K562 (cell line): Measurements from ENCODE around the gene TMEM117. TPM values are rescaled to one million over a fixed set of nuclear protein-coding genes. Genes with fewer than 3 reads are reported as not detected.

Source experiments
- ATAC-seq: fragments of 200-7000 bp; cut with Tn5 transposase; 3 replicates; pipeline ENCODE4 v1.9.1; 2020; ENCODE audit warnings: moderate library complexity
- BruUV-seq: library from RNA; stranded (reverse); fragments of 400-500 nt; replicated peaks from 2 replicates; lab custom pipeline; 2021; lab: Mats Ljungman, UMichigan
- CTCF ChIA-PET: fragments of 300-600 bp; formaldehyde crosslinking; extraction: SDS; loops from one replicate; lab custom pipeline; 2021; ENCODE audit warnings: low intra/inter-chr PET ratio; lab: Yijun Ruan, JAX
- POLR2A ChIA-PET: fragments of 300-600, 350-650 bp; sonication (Branson Sonifier 250); formaldehyde crosslinking; extraction: SDS; loops from one replicate; lab custom pipeline; 2021; ENCODE audit warnings: antibody characterized with exemption, inconsistent platforms; lab: Yijun Ruan, JAX
- DNase-seq, 4 experiments: peaks; one replicate each; pipeline versions ENCODE4 v3.0.0 to v3.0.0-alpha.2; 2011 to 2018; ENCODE audit warnings: low spot score in 3 of 4, mixed read lengths in 3 of 4; ENCODE audit errors: extremely low read depth in 1 of 4
- FAIRE-seq: peaks from 2 replicates; lab custom pipeline; 2011; peaks lifted over from hg19 to GRCh38; lab: Jason Lieb, UNC
- H2AFZ ChIP-seq: 2 replicates; pipeline ENCODE4 v1.6.0; 2011; ENCODE audit warnings: low read depth, low read length, control low read depth, inconsistent platforms
- H3K27ac ChIP-seq: fragments of 200-600 bp; 3 replicates; pipeline ENCODE4 v1.8.0; 2011; ENCODE audit warnings: low read depth, mild to moderate bottlenecking, control low read depth, inconsistent platforms, low read length, moderate library complexity, mixed read lengths; ENCODE audit errors: extremely low read depth
- H3K27me3 ChIP-seq, 2 experiments: fragments of 300-600 bp in 1 of 2; 2 replicates in 1 of 2; 3 replicates in 1 of 2; pipeline versions ENCODE4 v1.6.0 to v1.8.0; 2011; ENCODE audit warnings: inconsistent platforms in 2 of 2, low read length in 2 of 2, mild to moderate bottlenecking in 1 of 2, mixed read lengths in 1 of 2, moderate library complexity in 1 of 2; ENCODE audit not compliant: control insufficient read depth in 2 of 2, insufficient read depth in 2 of 2
- H3K36me3 ChIP-seq: fragments of 300-600 bp; 3 replicates; pipeline ENCODE4 v1.8.0; 2011; ENCODE audit warnings: mild to moderate bottlenecking, low read length, inconsistent platforms; ENCODE audit not compliant: control insufficient read depth, insufficient read depth
- H3K4me1 ChIP-seq, 2 experiments: fragments of 200-600 bp in 1 of 2; replicated peaks in 1 of 2; 2 replicates in 1 of 2; 3 replicates in 1 of 2; pipeline versions ENCODE4 v1.5.1 to v1.8.0; 2011; ENCODE audit warnings: inconsistent platforms in 2 of 2, low read length in 2 of 2, mild to moderate bottlenecking in 1 of 2, mixed read lengths in 1 of 2, moderate library complexity in 1 of 2; ENCODE audit not compliant: control insufficient read depth in 2 of 2, insufficient read depth in 2 of 2
- H3K4me2 ChIP-seq: 2 replicates; pipeline ENCODE4 v1.6.1; 2011; ENCODE audit warnings: low read length, control low read depth, inconsistent platforms, mixed read lengths; ENCODE audit not compliant: insufficient read depth
- H3K4me3 ChIP-seq: fragments of 200-600 bp; sonication (generic), shearing (Covaris generic); 2 replicates; pipeline ENCODE4 v1.5.1; 2016; ENCODE audit warnings: control low read depth, inconsistent platforms
- H3K79me2 ChIP-seq: fragments of 200-600 bp; 3 replicates; pipeline ENCODE4 v1.8.0; 2011; ENCODE audit warnings: low read length, inconsistent platforms; ENCODE audit not compliant: control insufficient read depth, insufficient read depth
- H3K9ac ChIP-seq, 2 experiments: 2 replicates each; pipeline versions ENCODE4 v1.6.0 to v1.6.1; 2011; ENCODE audit warnings: low read depth in 2 of 2, low read length in 2 of 2, control low read depth in 1 of 2, inconsistent platforms in 1 of 2, mild to moderate bottlenecking in 1 of 2, mixed read lengths in 1 of 2; ENCODE audit not compliant: insufficient read depth in 1 of 2
- H3K9me1 ChIP-seq: one replicate; pipeline ENCODE4 v1.6.0; 2011; ENCODE audit warnings: inconsistent platforms, mild to moderate bottlenecking, low read length, moderate library complexity; ENCODE audit not compliant: control insufficient read depth, insufficient read depth
- H3K9me3 ChIP-seq: replicated peaks from 2 replicates; pipeline ENCODE4 v1.5.1; 2011; ENCODE audit warnings: low read depth, low read length, inconsistent platforms; ENCODE audit not compliant: control insufficient read depth, insufficient read depth
- H4K20me1 ChIP-seq: replicated peaks from 2 replicates; pipeline ENCODE4 v1.6.1; 2011; ENCODE audit warnings: low read length, inconsistent platforms, mixed read lengths; ENCODE audit not compliant: control insufficient read depth, insufficient read depth
- BRD4 ChIP-seq: fragments of 200-600 bp; sonication (generic); IDR thresholded peaks from 2 replicates; pipeline ENCODE4 v1.6.1; 2017; ENCODE audit warnings: inconsistent platforms
- FOXK2 ChIP-seq, 2 experiments: fragments of 450-650 bp; IDR thresholded peaks in 1 of 2; conservative IDR thresholded peaks in 1 of 2; 2 replicates each; pipeline ENCODE4 v1.6.1; 2016; ENCODE audit warnings: low read depth in 2 of 2, mild to moderate bottlenecking in 1 of 2
- HDAC8 ChIP-seq: fragments of 450-650 bp; IDR thresholded peaks from 2 replicates; pipeline ENCODE4 v1.6.1; 2016; ENCODE audit warnings: mild to moderate bottlenecking, missing genetic modification characterization, moderate library complexity, missing compliant biosample characterization
- KDM4B ChIP-seq, 2 experiments: fragments of 450-650 bp in 1 of 2; sonication (generic) in 1 of 2; IDR thresholded peaks; 2 replicates each; pipeline ENCODE4 v1.6.1; 2016 to 2017; ENCODE audit warnings: borderline replicate concordance in 2 of 2, antibody characterized with exemption in 1 of 2, low read depth in 1 of 2, mild to moderate bottlenecking in 1 of 2
- MLX ChIP-seq, 2 experiments: fragments of 450-650 bp in 1 of 2; sonication (generic) in 1 of 2; formaldehyde crosslinking; conservative IDR thresholded peaks; 2 replicates each; pipeline versions ENCODE4 v1.4.0 to v1.8.1; 2020 to 2022; ENCODE audit warnings: mild to moderate bottlenecking in 1 of 2, missing genetic modification reagents in 1 of 2
- SMARCA4 ChIP-seq: fragments of 450-650 bp; IDR thresholded peaks from 2 replicates; pipeline ENCODE4 v1.6.1; 2016
- ZBTB9 ChIP-seq: fragments of 450-650 bp; formaldehyde crosslinking; IDR thresholded peaks from 2 replicates; pipeline ENCODE4 v1.4.0; 2020; ENCODE audit warnings: mild to moderate bottlenecking, moderate library complexity
- ZNF347 ChIP-seq: fragments of 450-650 bp; formaldehyde crosslinking; IDR thresholded peaks from 2 replicates; pipeline ENCODE4 v1.4.0; 2020; ENCODE audit warnings: low read depth, mild to moderate bottlenecking, moderate library complexity
- ZNF584 ChIP-seq: fragments of 200-800 bp; sonication (Bioruptor generic); IDR thresholded peaks from 2 replicates; pipeline ENCODE4 v1.6.1; 2016; ENCODE audit warnings: low read depth, mild to moderate bottlenecking, missing genetic modification characterization, missing compliant biosample characterization
- ZNF592 ChIP-seq: fragments of 450-650 bp; IDR thresholded peaks from 2 replicates; pipeline ENCODE4 v1.6.1; 2017; ENCODE audit warnings: antibody characterized with exemption, mild to moderate bottlenecking
- WGBS: fragments of 100-300 bp; shearing (Covaris generic); methylation state at CpG from one replicate; pipeline ENCODE4 v1.1.6; 2016; ENCODE audit warnings: low coverage, mixed read lengths; ENCODE audit not compliant: insufficient coverage; ENCODE audit errors: missing lambda C conversion rate; 5-methylcytosine and 5-hydroxymethylcytosine counted together
- in situ Hi-C: fragments of 300-500 bp; cut with MboI; formaldehyde crosslinking; loops from 4 replicates; pipeline ENCODE4 v1.15.0; 2018; ENCODE audit warnings: inconsistent platforms, mixed read lengths
- intact Hi-C: fragments of 100-400 bp; cut with micrococcal nuclease; formaldehyde crosslinking; loops from 2 replicates; pipeline ENCODE4 v1.14.2; 2022
- polyA plus RNA-seq, 8 experiments: library from polyadenylated mRNA; depleted of rRNA in 4 of 8; stranded (reverse) in 5 of 8; unstranded in 3 of 8; fragments of >200 nt; fragmentation: Nextera tagmentation in 2 of 8; fragmentation: Illumina TruSeq in 1 of 8; extraction: Ambion mirVana in 2 of 8; extraction: Trizol in 1 of 8; gene quantifications; 2 replicates each; pipeline versions ENCODE4 v1.2.1 to v1.2.3, GENCODE V29; 2011 to 2014; ENCODE audit warnings: inconsistent platforms in 1 of 8, missing spikeins in 1 of 8
- total RNA-seq, 7 experiments: library from RNA; depleted of rRNA in 6 of 7; stranded (reverse); fragments of >200 nt in 6 of 7; fragmentation: Illumina TruSeq in 2 of 7; extraction: Trizol in 2 of 7; gene quantifications; 2 replicates each; pipeline versions ENCODE4 v1.2.1 to v1.2.3, GENCODE V29; 2011 to 2021; ENCODE audit warnings: low replicate concordance in 1 of 7

TMEM117 gene
- total and polyA plus RNA-seq, 9 of the 15 experiments (the other 6 are each of a cell fraction or from before 2014, with no cell fraction given): 0.31 to 2.8 (median 1.0) TPM

DNA sequence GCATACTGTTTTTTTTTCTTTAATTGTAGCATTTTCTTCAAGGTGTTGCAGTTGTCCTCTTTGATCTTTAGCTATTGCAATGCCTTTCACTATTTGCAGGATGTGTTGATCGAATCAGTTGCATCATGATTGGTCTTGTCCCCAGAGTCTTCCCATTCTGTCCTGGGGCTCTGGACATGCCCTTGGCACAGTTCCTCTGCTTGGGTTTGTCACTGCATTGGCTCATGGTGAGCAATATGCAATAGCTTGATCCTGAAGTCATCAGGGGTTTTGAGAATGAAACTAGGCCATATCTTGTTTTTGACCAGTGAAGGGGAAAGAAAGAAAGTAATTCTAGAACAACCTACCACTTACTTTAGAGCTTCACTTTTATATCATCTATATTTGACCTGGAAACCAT, 281.5 kb downstream of the TMEM117 start:
- CTCF ChIA-PET: no interaction called here
- FAIRE-seq: no peak
- no peaks in the 10 kb centered on the region for H3K27me3 ChIP-seq

DNA sequence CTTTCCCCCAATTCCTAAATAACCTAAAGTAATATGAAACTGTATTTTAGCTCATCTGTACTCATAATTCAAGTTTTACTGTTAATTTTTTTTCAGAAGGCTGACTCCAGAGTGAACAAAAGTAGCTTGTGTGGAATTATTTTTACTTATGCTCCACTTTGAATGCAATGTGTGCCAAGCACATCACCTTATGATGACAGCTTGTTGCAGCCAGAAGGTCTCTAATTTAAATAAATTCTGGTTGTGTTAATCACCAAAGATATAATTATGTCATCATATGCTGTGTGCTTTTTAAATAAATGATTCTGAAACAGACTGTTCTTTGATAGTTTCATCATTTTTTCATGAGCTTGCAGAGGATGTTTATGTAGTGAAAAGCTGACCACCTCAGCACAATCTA, 283.1 kb downstream of the TMEM117 start:
- POLR2A ChIA-PET: no interaction called here
- CTCF ChIA-PET: no interaction called here
- Histone ChIP-seq H3K9me1 (no peaks in the 10 kb centered on the region), H3K27ac (no peak overlapping the region), H3K79me2 (no peaks in the 10 kb centered on the region), H3K9ac (no peak overlapping the region), H3K9me3 (no peaks in the 10 kb centered on the region), H3K4me1 (no peaks in the 10 kb centered on the region), H3K4me2 (no peak overlapping the region), H3K4me3 (no peak overlapping the region), H3K27me3 (no peaks in the 10 kb centered on the region), H2AFZ (no peak overlapping the region), H4K20me1 (no peaks in the 10 kb centered on the region), H3K36me3 (no peaks in the 10 kb centered on the region)
- in situ Hi-C loops (no loop called here), intact Hi-C loops (no loop called here)
- BruUV-seq: no TSS peak
- no peak for DNase-seq
- ATAC-seq: no peak
- no peak for FAIRE-seq
- TF ChIP-seq KDM4B (IDR thresholded peaks at IDR 0.05; ENCODE audit: borderline replicate concordance in 2 of 2, low read depth in 1 of 2): no peak
- TF ChIP-seq HDAC8 (tag): no peak
- TF ChIP-seq ZBTB9 (CRISPR knock-in tag): no peak
- no peak for TF ChIP-seq BRD4
- no peak for TF ChIP-seq ZNF347 (CRISPR knock-in tag)
- TF ChIP-seq ZNF584 (CRISPR knock-in tag): no peak
- no peak for TF ChIP-seq FOXK2 (conservative IDR thresholded peaks at IDR 0.05 in 1 of 2, IDR thresholded peaks at IDR 0.05 in 1 of 2; ENCODE audit: low read depth in 2 of 2)
- no peak for TF ChIP-seq MLX (CRISPR knock-in tag; conservative IDR thresholded peaks at IDR 0.05)
- TF ChIP-seq ZNF592: no peak

More for the DNA sequence above, 281.5 kb downstream of the TMEM117 start:
- 0% methylated on average over 1 of the region's 1 CpG for WGBS
- DNase-seq (no peak), ATAC-seq (no peak)
- no peak for TF ChIP-seq SMARCA4
- no peaks in the 10 kb centered on the region for H4K20me1 ChIP-seq
- no peaks in the 10 kb centered on the region for H3K36me3 ChIP-seq
- H3K79me2 ChIP-seq: no peaks in the 10 kb centered on the region
- in situ Hi-C loops (no loop called here), intact Hi-C loops (no loop called here)
- H3K9me3 ChIP-seq: no peaks in the 10 kb centered on the region
- POLR2A ChIA-PET: no interaction called here
- no peak overlapping the region for H3K4me2 ChIP-seq
- no peak overlapping the region for H2AFZ ChIP-seq
- no peaks in the 10 kb centered on the region for H3K9me1 ChIP-seq
- no peak overlapping the region for H3K4me3 ChIP-seq
- H3K9ac ChIP-seq: no peak overlapping the region
- no TSS peak for BruUV-seq
- no peaks in the 10 kb centered on the region for H3K4me1 ChIP-seq
- no peak overlapping the region for H3K27ac ChIP-seq
